Measurements from ENCODE around the gene SRC.

Gene SRC

GRCh38 chr20:37435607-37436006, 89.7 kb downstream of the SRC start:
- Mint-ChIP-seq H3K4me1 (no peaks in the 10 kb centered on the region), H3K4me3 (no peak overlapping the region), H3K27me3 (no peaks in the 10 kb centered on the region), H3K27ac (no peak overlapping the region), H3K9me3 (no peaks in the 10 kb centered on the region)
- ATAC-seq (no peak), DNase-seq (no peak)

DNA sequence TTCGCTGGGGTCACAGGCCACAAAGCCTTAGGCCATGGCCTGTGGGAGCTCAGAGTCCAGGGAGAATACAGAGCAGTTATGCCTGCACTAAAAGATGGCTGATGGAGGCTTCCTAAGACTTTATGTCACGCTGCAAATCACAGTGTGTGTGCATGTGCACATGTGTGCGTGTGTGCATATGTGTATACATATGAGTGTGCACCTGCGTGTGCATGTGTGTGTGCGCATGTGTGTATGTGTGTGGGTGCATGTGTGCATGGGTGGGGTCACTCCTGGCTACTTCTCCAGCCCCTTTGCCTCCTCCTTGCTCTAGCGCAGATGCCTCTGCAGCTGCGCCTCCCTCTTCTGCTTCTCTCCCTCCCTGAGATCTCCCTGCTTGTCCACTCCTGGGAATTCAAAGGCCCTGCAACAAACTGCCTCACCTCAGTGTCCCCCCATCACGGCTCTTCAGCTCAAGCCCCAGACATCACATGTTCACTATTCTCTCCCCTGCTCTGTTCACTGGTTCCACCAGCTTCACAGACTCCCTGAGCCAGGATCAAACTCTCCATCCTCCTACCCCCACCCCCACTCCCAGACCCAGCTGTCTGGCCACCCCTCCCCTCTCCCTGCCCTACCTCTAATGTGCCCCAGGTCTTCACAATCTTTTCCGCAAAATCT, 90.7 kb downstream of the SRC start:
- H3K4me1 Mint-ChIP-seq, result no peaks in the 10 kb centered on the region
- no peak overlapping the region for H3K27ac Mint-ChIP-seq
- DNase-seq (no peak), ATAC-seq (no peak)
- H3K9me3 Mint-ChIP-seq, result no peaks in the 10 kb centered on the region
- H3K27me3 Mint-ChIP-seq, result no peaks in the 10 kb centered on the region
- no peak overlapping the region for H3K4me3 Mint-ChIP-seq

GRCh38 chr20:37437676-37438075, 91.7 kb downstream of the SRC start:
- ATAC-seq (no peak), DNase-seq (no peak)
- H3K4me3 Mint-ChIP-seq, result no peak overlapping the region
- H3K4me1 Mint-ChIP-seq, result no peaks in the 10 kb centered on the region
- H3K9me3 Mint-ChIP-seq, result no peaks in the 10 kb centered on the region
- H3K27ac Mint-ChIP-seq, result peak overlapping the region in 1 of 2 donors; percentile 13
- H3K27me3 Mint-ChIP-seq, result no peaks in the 10 kb centered on the region

- DNase-seq (no peak), ATAC-seq (no peak)
- no peaks in the 10 kb centered on the region for H3K27me3 Mint-ChIP-seq
- no peaks in the 10 kb centered on the region for H3K4me1 Mint-ChIP-seq
- H3K4me3 Mint-ChIP-seq, result no peak overlapping the region
- H3K27ac Mint-ChIP-seq, result peak overlapping the region in 1 of 2 donors; percentile 14
- no peaks in the 10 kb centered on the region for H3K9me3 Mint-ChIP-seq
These were observed 92.7 kb downstream of the SRC start for GRCh38 chr20:37438464-37439222.

GRCh38 chr20:37439223-37439933, 93.4 kb downstream of the SRC start:
- peak overlapping the region in 1 of 2 donors; percentile 49 for H3K27ac Mint-ChIP-seq
- no peak for ATAC-seq

DNA sequence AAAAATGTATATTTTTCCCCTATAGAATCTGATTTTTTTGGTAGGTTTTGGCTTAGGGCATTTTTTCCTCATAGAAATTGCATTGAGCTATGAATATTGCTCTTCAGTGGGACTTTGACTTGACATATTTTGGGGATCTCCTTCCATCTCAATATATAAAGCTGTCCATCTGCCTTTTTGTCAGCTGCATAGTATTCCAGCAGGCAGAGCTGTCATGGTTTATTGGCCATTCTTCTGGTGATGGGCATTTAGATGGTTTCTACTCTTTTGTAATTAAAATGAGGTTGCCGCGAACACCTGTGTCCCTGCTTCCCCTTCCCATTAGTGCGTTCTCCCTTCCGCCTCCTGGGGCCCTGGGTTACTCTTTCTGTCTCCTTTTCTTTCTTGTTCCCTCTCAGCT, 95.1 kb downstream of the SRC start:
- H3K4me3 Mint-ChIP-seq, result no peak overlapping the region
- ATAC-seq (no peak), DNase-seq (no peak)
- no peak overlapping the region for H3K27ac Mint-ChIP-seq
- no peaks in the 10 kb centered on the region for H3K27me3 Mint-ChIP-seq
- no peaks in the 10 kb centered on the region for H3K4me1 Mint-ChIP-seq
- no peaks in the 10 kb centered on the region for H3K9me3 Mint-ChIP-seq

More at GRCh38 chr20:37439223-37439933, 93.4 kb downstream of the SRC start:
- H3K4me3 Mint-ChIP-seq, result no peak overlapping the region
- H3K9me3 Mint-ChIP-seq, result no peaks in the 10 kb centered on the region
- H3K27me3 Mint-ChIP-seq, result no peaks in the 10 kb centered on the region
- H3K4me1 Mint-ChIP-seq, result no peaks in the 10 kb centered on the region
- DNase-seq, result no peak

DNA sequence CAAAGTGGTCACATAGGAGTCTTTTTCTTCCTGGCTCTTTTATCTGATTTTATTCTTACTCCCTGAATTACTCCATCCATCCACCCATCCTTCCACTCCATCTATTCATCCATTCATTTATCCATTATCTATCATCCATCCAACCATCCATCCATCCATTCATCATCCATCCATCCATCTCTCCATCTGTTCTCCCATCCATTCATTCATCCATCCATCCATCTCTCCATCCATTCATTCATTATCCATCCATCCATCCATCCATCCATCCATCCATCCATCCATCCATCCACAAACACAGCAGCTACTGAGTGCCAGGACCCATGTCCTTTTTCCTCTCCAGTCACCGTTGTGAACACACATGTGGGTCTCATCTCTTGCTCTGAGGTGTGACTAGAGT, 96.6 kb downstream of the SRC start:
- ATAC-seq (no peak), DNase-seq (no peak)
- Mint-ChIP-seq H3K27ac (no peak overlapping the region), H3K27me3 (no peaks in the 10 kb centered on the region), H3K4me1 (no peaks in the 10 kb centered on the region), H3K9me3 (no peaks in the 10 kb centered on the region), H3K4me3 (no peak overlapping the region)

DNA sequence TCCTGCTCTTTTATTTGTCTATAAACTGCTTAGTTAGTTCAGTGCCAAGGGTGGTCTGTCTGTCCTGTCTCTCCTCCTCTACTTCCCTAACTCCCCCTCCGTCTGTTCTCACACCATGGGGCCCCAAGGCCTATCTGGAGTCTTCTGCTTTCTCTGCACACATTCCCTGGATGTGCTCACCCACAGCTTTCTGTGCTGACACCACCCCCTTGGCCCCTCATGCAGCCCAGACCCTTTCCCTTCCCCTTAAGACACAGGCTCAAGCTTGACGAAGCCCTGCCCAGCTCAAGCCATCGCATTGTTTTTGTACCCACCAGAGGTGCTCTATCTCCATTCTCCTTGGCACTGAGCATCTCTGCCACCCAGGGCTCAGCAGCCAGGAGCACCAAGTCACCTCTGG, 97.0 kb downstream of the SRC start:
- Mint-ChIP-seq H3K4me1 (no peaks in the 10 kb centered on the region), H3K27ac (no peak overlapping the region), H3K27me3 (no peaks in the 10 kb centered on the region), H3K9me3 (no peaks in the 10 kb centered on the region), H3K4me3 (no peak overlapping the region)
- ATAC-seq, result no peak
- no peak for DNase-seq

GRCh38 chr20:37443596-37443995, 97.7 kb downstream of the SRC start:
- no peaks in the 10 kb centered on the region for H3K27me3 Mint-ChIP-seq
- no peaks in the 10 kb centered on the region for H3K9me3 Mint-ChIP-seq
- H3K27ac Mint-ChIP-seq, result no peak overlapping the region
- no peaks in the 10 kb centered on the region for H3K4me1 Mint-ChIP-seq
- H3K4me3 Mint-ChIP-seq, result no peak overlapping the region
- DNase-seq, result no peak
- ATAC-seq, result no peak

- no peaks in the 10 kb centered on the region for H3K9me3 Mint-ChIP-seq
- DNase-seq (no peak), ATAC-seq (no peak)
- H3K27me3 Mint-ChIP-seq, result no peaks in the 10 kb centered on the region
- H3K4me1 Mint-ChIP-seq, result no peaks in the 10 kb centered on the region
- no peak overlapping the region for H3K4me3 Mint-ChIP-seq
- H3K27ac Mint-ChIP-seq, result no peak overlapping the region
These were observed 99.1 kb downstream of the SRC start for GRCh38 chr20:37445041-37445440.

- ATAC-seq (no peak), DNase-seq (no peak)
- Mint-ChIP-seq H3K9me3 (no peaks in the 10 kb centered on the region), H3K4me1 (no peaks in the 10 kb centered on the region), H3K27ac (peak overlapping the region in 1 of 2 donors; percentile 11), H3K4me3 (no peak overlapping the region), H3K27me3 (no peaks in the 10 kb centered on the region)
These were observed 100.5 kb downstream of the SRC start for GRCh38 chr20:37446286-37447032.

DNA sequence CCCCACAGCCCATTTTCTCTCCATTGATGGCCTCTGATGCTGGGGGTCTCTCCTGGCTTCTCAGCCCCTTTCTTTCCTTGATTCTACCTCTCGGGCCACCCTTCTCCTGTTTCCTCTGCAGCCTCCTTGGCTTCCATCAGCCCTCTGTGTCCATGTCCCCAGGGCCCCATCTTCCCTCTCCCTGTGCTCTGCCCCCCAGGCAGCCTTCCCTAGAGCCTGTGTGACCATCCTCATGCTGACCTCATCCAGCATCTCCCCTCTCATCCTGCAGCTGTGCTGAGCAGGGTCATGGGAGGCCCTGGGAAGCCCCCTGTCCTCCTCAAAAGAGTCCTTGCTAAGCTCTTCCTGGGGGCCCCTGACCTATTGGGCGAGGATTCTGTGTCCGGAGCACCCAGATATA, 101.7 kb downstream of the SRC start:
- no peak overlapping the region for H3K4me3 Mint-ChIP-seq

DNA sequence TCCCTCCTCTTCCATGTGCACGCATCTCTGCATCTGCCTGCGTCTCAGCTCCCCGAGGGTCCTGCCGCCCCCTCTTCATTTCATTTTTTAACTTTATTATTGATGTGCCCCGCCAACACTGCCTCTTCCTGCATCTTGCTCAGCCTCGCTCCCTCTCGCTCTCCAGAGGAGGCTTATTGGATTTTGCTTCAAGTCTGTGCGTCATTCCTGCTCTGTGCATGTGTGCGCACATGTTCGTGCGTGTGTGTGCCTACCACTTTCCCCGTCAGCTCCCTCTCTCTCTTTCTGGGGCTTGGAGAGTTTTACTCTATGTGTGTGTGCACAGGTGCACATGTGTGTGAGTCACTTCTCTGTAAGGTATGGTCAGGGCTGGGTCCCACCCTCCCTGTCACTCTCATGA, 103.3 kb downstream of the SRC start:
- DNase-seq, result no peak
- H3K27me3 Mint-ChIP-seq, result peaks cover 8% of the 10 kb centered on the region
- H3K4me1 Mint-ChIP-seq, result no peaks in the 10 kb centered on the region
- H3K4me3 Mint-ChIP-seq, result no peak overlapping the region
- no peak for ATAC-seq
- peaks cover 0 to 9% of the 10 kb centered on the region in 2 donors for H3K9me3 Mint-ChIP-seq
- H3K27ac Mint-ChIP-seq, result no peak overlapping the region

More for the DNA sequence above, 101.7 kb downstream of the SRC start:
- no peaks in the 10 kb centered on the region for H3K9me3 Mint-ChIP-seq
- no peaks in the 10 kb centered on the region for H3K27me3 Mint-ChIP-seq
- DNase-seq (no peak), ATAC-seq (no peak)
- H3K27ac Mint-ChIP-seq, result peak overlapping the region in 1 of 2 donors; percentile 69
- no peaks in the 10 kb centered on the region for H3K4me1 Mint-ChIP-seq

- DNase-seq (no peak), ATAC-seq (no peak)
- Mint-ChIP-seq H3K27ac (no peak overlapping the region), H3K27me3 (peaks cover 9% of the 10 kb centered on the region), H3K4me3 (no peak overlapping the region), H3K9me3 (peaks cover 0 to 20% of the 10 kb centered on the region in 2 donors), H3K4me1 (no peaks in the 10 kb centered on the region)
These were observed 104.4 kb downstream of the SRC start for GRCh38 chr20:37450344-37450743.

- Mint-ChIP-seq H3K9me3 (peaks cover 0 to 21% of the 10 kb centered on the region in 2 donors), H3K27ac (no peak overlapping the region), H3K4me1 (no peaks in the 10 kb centered on the region), H3K4me3 (no peak overlapping the region), H3K27me3 (peaks cover 9% of the 10 kb centered on the region)
- DNase-seq (no peak), ATAC-seq (no peak)
These were observed 105.7 kb downstream of the SRC start for GRCh38 chr20:37451616-37452015.
